ENCODE results near the gene RMP24.
"Not testable (repeated sequence)": the region's sequence is repeated elsewhere in the genome, so short reads cannot be mapped to it uniquely, and the experiment has no call there.

The RMP24 gene

DNA sequence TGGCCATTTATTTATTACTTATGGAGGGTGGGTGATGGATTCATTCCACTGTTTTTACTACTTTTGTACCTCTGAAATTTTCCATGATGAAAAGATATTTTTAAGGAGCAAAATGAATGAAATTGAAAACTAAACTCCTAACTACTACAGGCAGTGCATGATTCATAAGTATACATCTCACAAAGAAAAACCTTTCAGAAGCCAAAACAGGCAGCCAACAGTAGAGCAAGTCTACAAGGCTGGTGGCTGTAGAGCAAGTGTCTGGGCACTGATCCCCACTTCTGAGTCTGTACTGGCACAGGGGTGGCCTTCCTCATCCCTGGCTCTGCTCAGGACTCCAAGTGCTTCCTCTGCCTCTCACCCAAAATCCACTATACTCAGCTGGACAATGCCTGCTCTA lies 8.2 kb upstream of the RMP24 start:
- Histone ChIP-seq H3K9me3 (ENCODE audit: control insufficient read depth, low read length) (peaks cover 9% of the 10 kb centered on the region), H3K4me1 (ENCODE audit: control insufficient read depth, insufficient read depth, low read length) (no peaks in the 10 kb centered on the region), H3K9ac (ENCODE audit: extremely low read depth, low read length, poor library complexity, severe bottlenecking) (no peak overlapping the region), H3K27me3 (ENCODE audit: control insufficient read depth, insufficient read depth, low read length, poor library complexity, severe bottlenecking) (no peaks in the 10 kb centered on the region), H3K27ac (ENCODE audit: low read depth, low read length) (no peak overlapping the region), H3K36me3 (ENCODE audit: control insufficient read depth, insufficient read depth, low read length) (no peaks in the 10 kb centered on the region), H3K4me3 (ENCODE audit: low read length) (no peak overlapping the region)
- DNase-seq = no peak
- Mint-ChIP-seq H3K27me3 (ENCODE audit: insufficient read depth) (no peaks in the 10 kb centered on the region), H3K36me3 (ENCODE audit: low read depth) (no peaks in the 10 kb centered on the region), H3K4me1 (no peaks in the 10 kb centered on the region), H3K27ac (no peak overlapping the region), H3K4me3 (no peak overlapping the region), H3K9me3 (peaks cover 31% of the 10 kb centered on the region)
- TF ChIP-seq, protein P1, sequence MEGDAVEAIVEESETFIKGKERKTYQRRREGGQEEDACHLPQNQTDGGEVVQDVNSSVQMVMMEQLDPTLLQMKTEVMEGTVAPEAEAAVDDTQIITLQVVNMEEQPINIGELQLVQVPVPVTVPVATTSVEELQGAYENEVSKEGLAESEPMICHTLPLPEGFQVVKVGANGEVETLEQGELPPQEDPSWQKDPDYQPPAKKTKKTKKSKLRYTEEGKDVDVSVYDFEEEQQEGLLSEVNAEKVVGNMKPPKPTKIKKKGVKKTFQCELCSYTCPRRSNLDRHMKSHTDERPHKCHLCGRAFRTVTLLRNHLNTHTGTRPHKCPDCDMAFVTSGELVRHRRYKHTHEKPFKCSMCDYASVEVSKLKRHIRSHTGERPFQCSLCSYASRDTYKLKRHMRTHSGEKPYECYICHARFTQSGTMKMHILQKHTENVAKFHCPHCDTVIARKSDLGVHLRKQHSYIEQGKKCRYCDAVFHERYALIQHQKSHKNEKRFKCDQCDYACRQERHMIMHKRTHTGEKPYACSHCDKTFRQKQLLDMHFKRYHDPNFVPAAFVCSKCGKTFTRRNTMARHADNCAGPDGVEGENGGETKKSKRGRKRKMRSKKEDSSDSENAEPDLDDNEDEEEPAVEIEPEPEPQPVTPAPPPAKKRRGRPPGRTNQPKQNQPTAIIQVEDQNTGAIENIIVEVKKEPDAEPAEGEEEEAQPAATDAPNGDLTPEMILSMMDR (conservative IDR thresholded peaks at IDR 0.05) = no peak

DNA sequence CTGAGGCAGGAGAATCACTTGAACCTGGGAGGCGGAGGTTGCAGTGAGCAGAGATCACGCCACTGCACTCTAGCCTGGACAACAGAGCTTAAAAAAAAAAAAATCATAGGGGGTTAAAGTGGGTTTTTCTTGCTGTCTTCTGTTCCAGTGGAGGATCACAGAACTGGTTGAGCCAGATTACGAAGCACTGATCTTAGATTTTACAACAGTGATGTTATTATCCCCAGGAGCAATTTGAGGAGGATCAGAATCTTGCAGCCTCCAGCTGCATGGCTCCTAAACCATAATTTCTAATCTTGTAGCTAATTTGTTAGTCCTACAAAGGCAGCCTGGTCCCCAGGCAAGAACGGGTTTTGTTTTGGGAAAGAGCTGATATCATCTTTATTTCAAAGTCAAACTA lies 4.6 kb upstream of the RMP24 start:
- not testable (repeated sequence) for H3K4me1 Mint-ChIP-seq; H3K4me1 ChIP-seq (ENCODE audit: control insufficient read depth, insufficient read depth, low read length); H3K9ac ChIP-seq (ENCODE audit: extremely low read depth, low read length, poor library complexity, severe bottlenecking); H3K36me3 Mint-ChIP-seq (ENCODE audit: low read depth); H3K27me3 Mint-ChIP-seq (ENCODE audit: insufficient read depth); H3K9me3 ChIP-seq (ENCODE audit: control insufficient read depth, low read length); DNase-seq; H3K27me3 ChIP-seq (ENCODE audit: control insufficient read depth, insufficient read depth, low read length, poor library complexity, severe bottlenecking); H3K27ac Mint-ChIP-seq; H3K4me3 ChIP-seq (ENCODE audit: low read length); H3K27ac ChIP-seq (ENCODE audit: low read depth, low read length); H3K4me3 Mint-ChIP-seq; H3K36me3 ChIP-seq (ENCODE audit: control insufficient read depth, insufficient read depth, low read length)
- peaks cover 14% of the 10 kb centered on the region for H3K9me3 Mint-ChIP-seq
- 89 to 93% methylated on average over 1 to 4 of the region's 4 CpGs for WGBS, 2 experiments (ENCODE audit: insufficient coverage in 1 of 2, insufficient read length in 1 of 2)

DNA sequence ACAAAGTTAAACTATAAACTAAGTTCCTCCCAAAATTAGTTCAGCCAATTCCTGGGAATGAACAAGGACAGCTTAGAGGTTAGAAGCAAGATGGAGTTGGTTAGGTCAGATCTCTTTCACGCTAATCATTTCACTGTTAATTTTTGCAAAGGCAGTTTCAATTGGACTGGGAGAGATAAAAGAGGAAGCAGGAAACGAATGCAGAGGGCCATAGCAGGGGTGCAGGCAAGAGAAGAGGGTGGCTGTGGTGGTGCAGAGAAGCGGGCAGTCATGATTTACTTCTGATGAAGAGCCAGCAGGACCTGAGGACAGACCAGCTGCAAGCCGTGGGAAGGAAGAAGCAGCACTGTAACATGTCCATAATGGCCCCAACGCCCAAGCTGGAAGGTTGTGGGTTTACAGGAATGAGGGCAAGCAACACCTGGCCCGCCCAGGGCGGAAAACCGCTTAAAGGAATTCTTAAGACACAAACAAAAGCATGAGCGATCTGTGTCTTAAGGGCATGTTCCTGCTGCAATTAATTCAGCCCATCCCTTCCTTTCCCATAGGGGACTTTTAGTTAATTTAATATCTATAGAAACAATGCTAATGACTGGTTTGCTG lies 4.1 kb upstream of the RMP24 start:
- peaks cover 9% of the 10 kb centered on the region for H3K4me1 Mint-ChIP-seq
- H3K27me3 ChIP-seq (ENCODE audit: control insufficient read depth, insufficient read depth, low read length, poor library complexity, severe bottlenecking) = no peaks in the 10 kb centered on the region
- no peaks in the 10 kb centered on the region for H3K4me1 ChIP-seq (ENCODE audit: control insufficient read depth, insufficient read depth, low read length)

More for the DNA sequence above, 4.1 kb upstream of the RMP24 start:
- no peak for DNase-seq
- H3K27ac ChIP-seq (ENCODE audit: low read depth, low read length) = no peak overlapping the region
- Mint-ChIP-seq H3K36me3 (ENCODE audit: low read depth) (no peaks in the 10 kb centered on the region), H3K9me3 (peaks cover 14% of the 10 kb centered on the region), H3K27ac (no peak overlapping the region), H3K27me3 (ENCODE audit: insufficient read depth) (no peaks in the 10 kb centered on the region), H3K4me3 (no peak overlapping the region)
- H3K36me3 ChIP-seq (ENCODE audit: control insufficient read depth, insufficient read depth, low read length) = no peaks in the 10 kb centered on the region
- H3K9ac ChIP-seq (ENCODE audit: extremely low read depth, low read length, poor library complexity, severe bottlenecking) = no peak overlapping the region
- no peaks in the 10 kb centered on the region for H3K9me3 ChIP-seq (ENCODE audit: control insufficient read depth, low read length)
- no peak overlapping the region for H3K4me3 ChIP-seq (ENCODE audit: low read length)
- 88 to 92% methylated on average over 3 to 9 of the region's 9 CpGs for WGBS, 2 experiments (ENCODE audit: insufficient coverage in 1 of 2, insufficient read length in 1 of 2)
- TF ChIP-seq, protein P1 (conservative IDR thresholded peaks at IDR 0.05) = no peak

Data from endodermal cell (in vitro differentiated cells).